Skin epidermis (tissue), 12 donors: ENCODE measurements around the gene DYNLT5.

ENCODE experiments used
- H3K27ac ChIP-seq, 21 experiments: fragments of 200-600 bp; sonication (generic) in 11 of 21; one replicate each; pipeline ENCODE4 v1.5.0; 2020; ENCODE audit warnings: mild to moderate bottlenecking in 3 of 21, inconsistent platforms in 2 of 21, moderate library complexity in 2 of 21
- H3K4me3 ChIP-seq, 7 experiments: fragments of 200-600 bp; sonication (generic) in 2 of 7; one replicate each; pipeline ENCODE4 v1.5.0; 2020; ENCODE audit warnings: inconsistent platforms in 2 of 7, mild to moderate bottlenecking in 2 of 7, moderate library complexity in 1 of 7

Gene DYNLT5

GRCh38 chr1:66745451-66745850 is 6.8 kb upstream of the DYNLT5 start:
- Histone ChIP-seq H3K4me3 (no peak overlapping the region), H3K27ac (no peak overlapping the region)

DNA sequence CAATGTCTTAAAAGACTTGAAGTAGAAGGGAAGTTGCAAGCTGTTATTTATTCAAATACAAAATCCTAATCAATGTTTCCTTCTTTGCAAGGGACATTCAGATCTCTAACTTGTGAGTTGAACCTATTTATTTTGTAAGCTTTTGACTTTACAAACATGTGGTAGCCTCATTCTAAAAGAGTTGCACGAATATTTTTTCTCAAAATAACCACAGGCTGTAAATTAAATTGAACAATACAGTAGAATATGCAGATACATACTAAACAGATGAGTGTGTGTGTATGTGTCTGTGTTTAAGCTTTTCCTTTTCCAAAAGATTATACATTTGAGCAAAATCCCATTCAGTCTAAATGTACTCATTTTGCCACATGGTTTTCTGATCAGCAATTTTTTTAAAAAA is 4.8 kb upstream of the DYNLT5 start:
- Histone ChIP-seq H3K4me3 (no peak overlapping the region), H3K27ac (no peak overlapping the region)

- Histone ChIP-seq H3K4me3 (no peak overlapping the region), H3K27ac (no peak overlapping the region)
These were observed 1.7 kb upstream of the DYNLT5 start for GRCh38 chr1:66750577-66750976.

- Histone ChIP-seq H3K4me3 (no peak overlapping the region), H3K27ac (no peak overlapping the region)
These were observed 1.1 kb upstream of the DYNLT5 start for GRCh38 chr1:66751160-66751559.

DNA sequence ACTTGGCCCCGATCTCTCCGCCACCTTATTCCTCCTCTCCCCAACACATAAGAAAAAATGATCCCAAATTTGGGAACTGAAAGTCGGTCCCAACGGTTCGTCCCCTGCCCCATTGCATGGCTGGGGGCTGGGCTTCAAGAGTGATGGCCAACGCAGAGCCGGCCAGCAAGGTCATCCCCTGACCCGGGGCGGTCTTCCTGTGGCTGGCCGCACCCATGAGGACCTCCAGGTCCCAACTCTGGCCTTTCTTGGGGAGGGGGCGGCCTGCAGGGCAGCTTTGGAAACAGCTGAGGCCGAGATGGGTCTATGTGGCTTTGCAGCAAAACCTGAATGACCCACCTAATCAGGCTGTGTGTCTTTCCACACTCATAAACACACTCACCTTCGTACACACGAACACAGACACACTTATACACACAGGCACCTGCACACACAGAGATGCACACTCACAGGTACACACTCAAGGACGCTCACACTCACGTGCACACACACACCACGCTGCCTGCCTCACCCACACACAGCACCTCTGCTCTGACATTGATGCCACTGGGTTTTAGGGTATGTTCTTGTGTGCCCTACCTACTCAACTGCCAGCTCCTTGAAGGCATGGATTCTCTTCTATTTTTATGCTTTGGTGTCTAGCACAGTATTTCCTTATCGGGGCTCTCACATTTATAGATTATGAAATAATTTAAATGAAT is 562 bp downstream of the DYNLT5 start:
- peak overlapping the region in 3 of 21 experiments; percentile 20 to 30 (median 21) for H3K27ac ChIP-seq
- H3K4me3 ChIP-seq: peak overlapping the region; percentile 20 to 39 (median 32)

DNA sequence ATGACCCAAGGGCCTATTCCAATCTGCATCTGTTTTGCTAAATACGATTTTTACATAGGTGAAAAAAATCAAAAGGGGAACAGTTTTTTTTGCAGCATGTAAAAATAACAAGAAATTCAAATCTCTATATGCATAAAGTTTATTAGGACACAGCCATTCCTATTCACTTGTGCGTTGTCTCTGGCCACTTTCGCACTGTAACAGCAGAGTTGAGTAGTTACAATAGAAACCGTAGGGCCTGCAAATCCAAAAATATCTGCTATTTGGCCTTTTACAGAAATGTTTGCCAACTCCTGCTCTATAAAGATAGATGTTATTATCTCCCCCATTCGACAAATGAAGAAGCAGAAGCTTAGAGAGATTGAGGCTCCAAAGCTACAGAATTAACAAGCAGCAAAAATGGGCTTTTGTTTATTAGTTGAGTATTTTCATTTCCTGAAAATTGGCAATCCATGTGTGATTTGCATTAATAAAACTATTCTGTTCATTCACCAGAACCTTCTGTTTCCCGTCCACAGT is 5.5 kb downstream of the DYNLT5 start:
- H3K4me3 ChIP-seq: no peak overlapping the region
- no peak overlapping the region for H3K27ac ChIP-seq

DNA sequence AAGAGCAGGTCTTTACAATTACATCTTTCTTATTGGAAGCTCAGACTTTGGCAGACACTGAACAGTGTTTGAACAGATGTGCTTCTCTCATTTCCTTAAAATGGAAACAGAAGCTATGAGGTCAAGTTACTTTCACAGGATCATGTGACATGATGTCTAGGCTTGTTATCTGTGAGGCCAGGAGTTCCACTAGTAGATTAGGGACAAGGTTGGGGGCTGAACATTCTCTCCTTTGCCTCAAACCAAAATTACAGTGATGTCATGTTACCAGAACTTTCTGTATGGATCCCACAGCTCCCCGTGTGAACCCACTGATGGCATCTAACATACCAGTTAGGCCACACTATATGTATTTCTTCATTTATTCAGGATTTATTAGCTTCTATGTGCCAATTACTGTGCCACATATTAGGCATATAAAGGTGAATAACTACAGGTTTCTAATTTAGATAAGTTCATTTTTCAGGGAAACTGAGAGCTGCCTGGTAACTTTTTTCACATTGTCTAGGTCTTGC is 6.0 kb downstream of the DYNLT5 start:
- Histone ChIP-seq H3K4me3 (no peak overlapping the region), H3K27ac (no peak overlapping the region)

GRCh38 chr1:66760506-66760905 is 8.2 kb downstream of the DYNLT5 start:
- Histone ChIP-seq H3K4me3 (no peak overlapping the region), H3K27ac (no peak overlapping the region)

- Histone ChIP-seq H3K27ac (no peak overlapping the region), H3K4me3 (no peak overlapping the region)
These were observed 9.0 kb downstream of the DYNLT5 start for GRCh38 chr1:66761221-66761620.

DNA sequence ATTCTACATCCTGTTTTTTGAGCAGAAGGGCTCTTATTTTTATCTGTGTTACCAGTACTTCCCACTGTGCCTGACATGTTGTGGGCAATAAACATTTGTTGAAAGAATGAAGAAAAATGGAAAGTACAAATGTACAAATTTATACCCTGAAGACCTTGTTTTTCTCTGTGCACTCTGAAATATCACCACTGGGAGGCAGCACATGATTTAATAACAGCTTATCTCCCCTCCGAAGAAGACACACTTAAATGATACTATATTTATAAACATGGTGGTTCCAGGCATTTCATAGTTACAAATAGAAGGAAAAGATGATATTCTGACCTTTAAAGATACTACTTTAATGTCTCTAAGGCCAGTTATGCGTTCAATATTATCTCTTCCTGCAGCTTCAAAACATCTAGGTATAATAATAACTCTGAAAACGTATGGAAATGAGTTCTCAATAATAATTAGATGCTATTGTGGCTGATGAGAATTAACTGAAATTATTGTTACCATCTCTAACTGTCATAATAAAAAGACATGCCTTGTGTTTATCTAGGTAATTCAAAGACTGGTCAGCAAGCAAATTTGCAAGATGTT is 12.8 kb downstream of the DYNLT5 start:
- no peak overlapping the region for H3K4me3 ChIP-seq
- no peak overlapping the region for H3K27ac ChIP-seq

DNA sequence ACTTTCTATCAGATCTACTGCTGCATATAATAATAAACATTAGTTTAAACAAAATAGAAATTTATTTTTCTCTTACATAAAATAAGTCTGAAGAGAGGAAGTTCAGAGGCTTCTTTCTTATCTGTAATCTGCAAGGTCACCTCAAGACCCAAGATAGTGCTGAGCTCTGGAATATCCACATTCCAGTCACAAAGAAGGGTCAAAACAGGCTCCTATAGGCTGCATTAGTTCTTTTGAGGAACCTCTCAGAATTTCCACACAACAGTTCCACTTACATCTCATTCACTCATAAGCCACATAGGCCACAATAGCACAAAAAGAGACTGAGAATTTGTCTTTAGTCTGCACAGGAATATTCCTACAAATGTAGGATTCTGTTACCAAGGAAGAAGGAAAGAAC is 15.4 kb downstream of the DYNLT5 start:
- Histone ChIP-seq H3K4me3 (no peak overlapping the region), H3K27ac (no peak overlapping the region)

DNA sequence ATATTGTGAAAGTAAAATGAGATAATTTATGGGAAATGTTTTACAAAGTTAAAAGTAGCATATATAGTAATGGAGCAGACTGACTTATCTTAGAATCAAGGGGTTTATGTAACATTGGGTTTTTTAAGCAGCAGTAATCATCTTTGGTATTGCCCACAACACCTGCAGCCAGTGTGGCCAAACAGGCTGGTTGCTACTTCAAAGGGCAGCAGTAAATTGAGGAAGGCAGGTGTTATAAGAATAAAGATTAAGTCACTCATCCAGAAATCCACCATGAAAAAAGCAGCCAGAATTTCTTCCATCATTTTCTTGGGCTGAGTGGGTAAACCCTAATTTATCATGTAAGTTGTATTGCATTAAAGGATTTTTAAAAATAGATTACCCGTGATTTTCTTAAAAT is 16.7 kb downstream of the DYNLT5 start:
- H3K27ac ChIP-seq: no peak overlapping the region
- no peak overlapping the region for H3K4me3 ChIP-seq

DNA sequence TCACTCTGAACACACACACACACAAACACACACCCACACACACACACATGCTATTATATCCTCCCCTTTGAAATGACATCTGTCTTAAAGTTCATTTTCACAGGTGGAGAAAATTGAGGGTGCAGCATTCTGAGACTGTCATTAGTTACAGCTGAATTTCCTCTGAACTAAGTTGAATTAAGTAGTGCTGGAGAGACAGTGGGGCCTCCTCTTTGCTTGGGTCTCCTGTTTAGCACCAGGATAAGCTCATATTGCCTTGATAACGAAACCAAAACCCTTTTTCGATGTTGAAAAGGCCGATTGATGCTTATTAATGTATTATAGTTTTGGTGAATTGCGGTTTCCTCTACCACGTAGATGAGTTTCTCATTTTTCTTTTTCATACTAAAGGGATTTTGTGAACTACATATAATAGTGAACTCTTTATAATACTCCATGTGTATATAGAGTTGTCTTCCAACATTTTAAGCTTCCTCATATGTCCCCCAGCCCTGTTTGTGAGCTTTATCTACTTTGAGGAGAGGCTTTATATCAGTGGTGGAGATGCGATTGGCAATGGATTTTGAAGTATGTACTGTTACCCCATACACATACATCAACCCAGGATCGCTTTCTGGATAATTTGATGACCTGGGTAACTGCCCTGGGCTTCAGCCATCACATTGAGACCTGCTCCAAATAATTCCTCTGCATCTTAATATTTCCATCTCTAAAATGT is 17.4 kb downstream of the DYNLT5 start:
- Histone ChIP-seq H3K27ac (no peak overlapping the region), H3K4me3 (no peak overlapping the region)

- H3K4me3 ChIP-seq: no peak overlapping the region
- no peak overlapping the region for H3K27ac ChIP-seq
These were observed 18.0 kb downstream of the DYNLT5 start for GRCh38 chr1:66770240-66770639.

- H3K4me3 ChIP-seq: no peak overlapping the region
- H3K27ac ChIP-seq: no peak overlapping the region
These were observed 18.4 kb downstream of the DYNLT5 start for GRCh38 chr1:66770694-66771093.

GRCh38 chr1:66773227-66773626 is 21.0 kb downstream of the DYNLT5 start:
- Histone ChIP-seq H3K27ac (no peak overlapping the region), H3K4me3 (no peak overlapping the region)

GRCh38 chr1:66774438-66774837 is 22.2 kb downstream of the DYNLT5 start:
- Histone ChIP-seq H3K4me3 (no peak overlapping the region), H3K27ac (no peak overlapping the region)

- no peak overlapping the region for H3K4me3 ChIP-seq
These were observed 23.4 kb downstream of the DYNLT5 start for GRCh38 chr1:66775646-66776045.

GRCh38 chr1:66777831-66778230 is 25.6 kb downstream of the DYNLT5 start:
- no peak overlapping the region for H3K4me3 ChIP-seq
- no peak overlapping the region for H3K27ac ChIP-seq

More at GRCh38 chr1:66775646-66776045, 23.4 kb downstream of the DYNLT5 start:
- H3K27ac ChIP-seq: no peak overlapping the region

DNA sequence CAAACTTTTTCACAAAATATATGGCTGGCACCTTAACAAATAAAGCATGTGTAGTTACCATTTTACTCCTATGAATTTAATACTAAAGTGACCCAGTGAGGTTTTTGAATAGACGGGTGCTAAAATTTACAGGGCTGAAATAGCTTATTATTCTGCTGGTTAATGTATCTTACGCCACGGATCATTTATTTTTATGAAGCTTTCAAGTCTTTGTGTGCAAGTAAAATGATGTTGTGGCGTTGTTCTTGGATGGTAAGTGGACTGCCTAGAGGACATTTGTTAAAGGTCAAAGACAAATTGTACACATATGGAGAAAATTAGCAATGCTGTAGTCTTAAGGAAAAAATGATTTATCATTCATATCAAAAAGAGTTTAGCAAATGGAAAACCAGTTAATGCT is 26.0 kb downstream of the DYNLT5 start:
- no peak overlapping the region for H3K27ac ChIP-seq
- no peak overlapping the region for H3K4me3 ChIP-seq

- Histone ChIP-seq H3K4me3 (peak overlapping the region in 1 of 7 experiments; percentile 3), H3K27ac (no peak overlapping the region)
These were observed 26.7 kb downstream of the DYNLT5 start for GRCh38 chr1:66778969-66779368.
